Spleen (tissue), 11 donors: ENCODE data around the gene CD82. TPM values are rescaled to one million over a fixed set of nuclear protein-coding genes. Genes with fewer than 3 reads are reported as not detected.
A peak's percentile ranks its signal among the peaks of the same experiment; 100 is the strongest.

Experiments
- DNase-seq: peaks from one replicate; pipeline ENCODE4 v3.0.0-alpha.2; 2020
- H3K27ac ChIP-seq, 8 donors: fragments of 200-600 bp; sonication (generic) in 7 of 8; 1 replicate in 4 of 8; 2 replicates in 4 of 8; pipeline versions ENCODE4 v1.5.0 to v1.8.0; 2016 to 2021; ENCODE audit warnings: inconsistent platforms in 4 of 8, mild to moderate bottlenecking in 4 of 8, moderate library complexity in 1 of 8
- H3K27me3 ChIP-seq, 7 donors: fragments of 200-600 bp; sonication (generic) in 6 of 7; replicated peaks in 1 of 7; 1 replicate in 4 of 7; 2 replicates in 3 of 7; pipeline versions ENCODE4 v1.5.0 to v1.8.0; 2016 to 2021; ENCODE audit warnings: inconsistent platforms in 3 of 7, mild to moderate bottlenecking in 1 of 7
- H3K36me3 ChIP-seq, 6 donors: fragments of 200-600 bp; sonication (generic) in 5 of 6; 1 replicate in 4 of 6; 2 replicates in 2 of 6; pipeline versions ENCODE4 v1.5.0 to v1.8.0; 2016 to 2021; ENCODE audit warnings: inconsistent platforms in 2 of 6
- H3K4me1 ChIP-seq, 6 donors: fragments of 200-600 bp; sonication (generic) in 5 of 6; 1 replicate in 3 of 6; 2 replicates in 3 of 6; pipeline versions ENCODE4 v1.5.0 to v1.8.0; 2016 to 2021; ENCODE audit warnings: inconsistent platforms in 3 of 6
- H3K4me3 ChIP-seq, 8 donors: fragments of 200-600 bp; sonication (generic) in 7 of 8; 1 replicate in 4 of 8; 2 replicates in 4 of 8; pipeline versions ENCODE4 v1.5.0 to v1.8.0; 2016 to 2021; ENCODE audit warnings: inconsistent platforms in 4 of 8, mild to moderate bottlenecking in 4 of 8, moderate library complexity in 2 of 8
- H3K9me3 ChIP-seq, 8 donors: fragments of 200-600 bp; sonication (generic) in 7 of 8; 1 replicate in 4 of 8; 2 replicates in 4 of 8; pipeline versions ENCODE4 v1.5.0 to v1.8.0; 2016 to 2021; ENCODE audit warnings: inconsistent platforms in 4 of 8
- CTCF ChIP-seq, 11 experiments: fragments of 200-600 bp in 7 of 11; fragments of 450-650 bp in 4 of 11; sonication (generic) in 4 of 11; IDR thresholded peaks in 8 of 11; conservative IDR thresholded peaks in 3 of 11; 1 replicate in 7 of 11; 2 replicates in 4 of 11; pipeline versions ENCODE4 v1.4.0 to v1.8.0; 2016 to 2021; ENCODE audit warnings: antibody characterized with exemption in 11 of 11, inconsistent platforms in 4 of 11, mild to moderate bottlenecking in 1 of 11
- POLR2A ChIP-seq, 3 donors: fragments of 450-650 bp; IDR thresholded peaks; one replicate each; pipeline ENCODE4 v1.5.1; 2017; ENCODE audit warnings: antibody characterized with exemption in 3 of 3, mild to moderate bottlenecking in 1 of 3
- POLR2AphosphoS5 ChIP-seq, 3 donors: sonication (generic); formaldehyde crosslinking; IDR thresholded peaks; one replicate each; pipeline ENCODE4 v1.5.1; 2017; ENCODE audit warnings: antibody characterized with exemption in 3 of 3
- WGBS, 5 donors: extraction: QIAGEN DNeasy Blood & Tissue Kit in 3 of 5; methylation state at CpG; one replicate each; pipeline versions ENCODE4 v1.1.5 to v1.1.7; 2013 to 2018; 5-methylcytosine and 5-hydroxymethylcytosine counted together
- intact Hi-C: fragments of 100-400 bp; cut with DNase I; formaldehyde crosslinking; loops from one replicate; pipeline ENCODE4 v1.15.0; 2023; ENCODE audit warnings: low total_unique reads
- polyA plus RNA-seq, 3 donors: library from polyadenylated mRNA; stranded (reverse); fragments of 200-250 nt; gene quantifications; one replicate each; pipeline ENCODE4 v1.2.1, GENCODE V29; 2013
- total RNA-seq, 7 donors: library from RNA; depleted of rRNA in 3 of 7; stranded (reverse); fragments of >200 nt in 3 of 7; fragmentation: NEBNext Ultra II Directional in 4 of 7; extraction: Animal tissue kit (Norgen Biotek cat#: 25700) in 4 of 7; gene quantifications; one replicate each; pipeline versions ENCODE4 v1.1.0 to v1.2.1, GENCODE V29; 2016 to 2021
- donor health status: healthy with polysubstance abuse.
- donor health status: DM: no; HTN: no; CAD: no; lungs with moderate emphysema.
- donor health status: DM: no; HTN: no; CAD: no.
- donor health status: Bipolar disorder and iron deficiency.
- donor health status: healthy.
- donor health status: DM: no; HTN: no; CAD: no.
- donor health status: DM: yes; HTN: yes; CAD: no.

Gene CD82
- total and polyA plus RNA-seq, 10 donors = 27.8 to 174 (median 95.2) TPM

GRCh38 chr11:44530413-44531115, 34.9 kb upstream of the CD82 start:
- no peak for DNase-seq
- Histone ChIP-seq H3K4me3 (no peak overlapping the region), H3K27me3 (peaks cover 0 to 22% (median 0%) of the 10 kb centered on the region in 7 donors), H3K9me3 (no peaks in the 10 kb centered on the region), H3K4me1 (peaks cover 0 to 10% (median 0%) of the 10 kb centered on the region in 6 donors), H3K27ac (peak overlapping the region in 1 of 8 donors; percentile 30), H3K36me3 (no peaks in the 10 kb centered on the region)
- intact Hi-C loops = no loop called here
- TF ChIP-seq POLR2AphosphoS5 (IDR thresholded peaks at IDR 0.05) = no peak
- whole genome bisulfite sequencing, 5 donors = 55 to 69% (median 68%) methylated on average over 9 of the region's 9 CpGs

GRCh38 chr11:44531116-44531504, 34.4 kb upstream of the CD82 start:
- 58 to 76% (median 69%) methylated on average over 8 to 9 of the region's 9 CpGs for WGBS, 5 donors
- no peak for DNase-seq
- no peak overlapping the region for H3K27ac ChIP-seq
- peaks cover 0 to 20% (median 0%) of the 10 kb centered on the region in 7 donors for H3K27me3 ChIP-seq
- intact Hi-C loops = no loop called here
- H3K4me1 ChIP-seq = peaks cover 0 to 10% (median 0%) of the 10 kb centered on the region in 6 donors
- TF ChIP-seq POLR2A (IDR thresholded peaks at IDR 0.05) (no peak), POLR2AphosphoS5 (IDR thresholded peaks at IDR 0.05) (no peak), CTCF (IDR thresholded peaks at IDR 0.05 in 8 of 11, conservative IDR thresholded peaks at IDR 0.05 in 3 of 11) (no peak)
- H3K36me3 ChIP-seq = no peaks in the 10 kb centered on the region
- no peaks in the 10 kb centered on the region for H3K9me3 ChIP-seq
- H3K4me3 ChIP-seq = no peak overlapping the region

- no peaks in the 10 kb centered on the region for H3K36me3 ChIP-seq
- H3K4me1 ChIP-seq = peaks cover 0 to 10% (median 0%) of the 10 kb centered on the region in 6 donors
- no peak overlapping the region for H3K4me3 ChIP-seq
- peaks cover 0 to 15% (median 0%) of the 10 kb centered on the region in 7 donors for H3K27me3 ChIP-seq
- intact Hi-C loops = no loop called here
- H3K9me3 ChIP-seq = no peaks in the 10 kb centered on the region
- DNase-seq = no peak
- no peak overlapping the region for H3K27ac ChIP-seq
- TF ChIP-seq POLR2A (IDR thresholded peaks at IDR 0.05) (no peak), CTCF (IDR thresholded peaks at IDR 0.05 in 8 of 11, conservative IDR thresholded peaks at IDR 0.05 in 3 of 11) (no peak), POLR2AphosphoS5 (IDR thresholded peaks at IDR 0.05) (no peak)
- WGBS, 5 donors = 67 to 81% (median 75%) methylated on average over 8 of the region's 8 CpGs
Observed at GRCh38 chr11:44531636-44532035, 33.8 kb upstream of the CD82 start.

GRCh38 chr11:44532809-44533208, 32.7 kb upstream of the CD82 start:
- no peak overlapping the region for H3K27ac ChIP-seq
- no peaks in the 10 kb centered on the region for H3K36me3 ChIP-seq
- no peaks in the 10 kb centered on the region for H3K9me3 ChIP-seq
- DNase-seq = no peak
- TF ChIP-seq CTCF (IDR thresholded peaks at IDR 0.05 in 8 of 11, conservative IDR thresholded peaks at IDR 0.05 in 3 of 11) = no peak
- no peak for TF ChIP-seq POLR2A (IDR thresholded peaks at IDR 0.05)
- peaks cover 0 to 10% (median 0%) of the 10 kb centered on the region in 6 donors for H3K4me1 ChIP-seq
- 31 to 68% (median 43%) methylated on average over 4 of the region's 4 CpGs for WGBS, 5 donors
- no peak overlapping the region for H3K4me3 ChIP-seq
- intact Hi-C loops = no loop called here
- peaks cover 0 to 25% (median 0%) of the 10 kb centered on the region in 7 donors for H3K27me3 ChIP-seq
